ENCODE results near the gene CTAGE8. TPM values are rescaled to one million over a fixed set of nuclear protein-coding genes. Genes with fewer than 3 reads are reported as not detected.
"Not testable (repeated sequence)": the region's sequence is repeated elsewhere in the genome, so short reads cannot be mapped to it uniquely, and the experiment has no call there.

The CTAGE8 gene, protein sequence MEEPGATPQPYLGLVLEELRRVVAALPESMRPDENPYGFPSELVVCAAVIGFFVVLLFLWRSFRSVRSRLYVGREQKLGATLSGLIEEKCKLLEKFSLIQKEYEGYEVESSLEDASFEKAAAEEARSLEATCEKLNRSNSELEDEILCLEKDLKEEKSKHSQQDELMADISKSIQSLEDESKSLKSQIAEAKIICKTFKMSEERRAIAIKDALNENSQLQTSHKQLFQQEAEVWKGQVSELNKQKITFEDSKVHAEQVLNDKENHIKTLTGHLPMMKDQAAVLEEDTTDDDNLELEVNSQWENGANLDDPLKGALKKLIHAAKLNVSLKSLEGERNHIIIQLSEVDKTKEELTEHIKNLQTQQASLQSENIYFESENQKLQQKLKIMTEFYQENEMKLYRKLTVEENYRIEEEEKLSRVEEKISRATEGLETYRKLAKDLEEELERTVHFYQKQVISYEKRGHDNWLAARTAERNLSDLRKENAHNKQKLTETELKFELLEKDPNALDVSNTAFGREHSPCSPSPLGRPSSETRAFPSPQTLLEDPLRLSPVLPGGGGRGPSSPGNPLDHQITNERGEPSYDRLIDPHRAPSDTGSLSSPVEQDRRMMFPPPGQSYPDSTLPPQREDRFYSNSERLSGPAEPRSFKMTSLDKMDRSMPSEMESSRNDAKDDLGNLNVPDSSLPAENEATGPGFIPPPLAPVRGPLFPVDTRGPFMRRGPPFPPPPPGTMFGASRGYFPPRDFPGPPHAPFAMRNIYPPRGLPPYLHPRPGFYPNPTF
- 0.99 and 6.4 TPM in 2 replicates for total RNA-seq (ENCODE audit: low replicate concordance)
- long read RNA-seq, partial matches to known transcripts: 0 of 3 reads
- long read RNA-seq, other reads (novel, unspliced or antisense): 0 of 3 reads

DNA sequence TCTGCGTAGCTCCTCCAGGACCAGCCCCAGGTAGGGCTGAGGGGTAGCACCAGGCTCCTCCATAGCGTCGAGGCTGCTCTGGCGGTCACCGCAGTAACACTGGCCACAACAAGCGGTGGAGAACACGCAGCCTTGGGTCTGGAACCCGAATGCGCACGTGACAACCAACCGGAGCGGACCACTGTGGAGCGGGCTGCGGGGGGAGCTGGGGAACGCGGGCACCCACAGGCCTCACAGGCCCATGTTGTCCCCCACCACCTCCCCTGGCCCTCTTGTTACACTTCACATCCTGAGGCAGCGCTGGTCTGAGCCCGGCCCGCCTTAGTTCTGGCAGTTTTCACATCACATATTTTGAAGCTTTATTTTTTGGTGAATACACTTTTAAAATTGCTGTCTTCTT, at the start of gene CTAGE8:
TSS of gene CTAGE8 (minus strand) at position 101 of the 400 bp plus-strand sequence. CDS start at position 63, 38 bp downstream.
- H3K27ac Mint-ChIP-seq; H3K27me3 Mint-ChIP-seq; H3K4me1 Mint-ChIP-seq (ENCODE audit: unreplicated experiment); DNase-seq (ENCODE audit: extremely low spot score, unreplicated experiment); H3K9me3 Mint-ChIP-seq; H3K36me3 Mint-ChIP-seq; H3K4me3 Mint-ChIP-seq: not testable (repeated sequence)

DNA sequence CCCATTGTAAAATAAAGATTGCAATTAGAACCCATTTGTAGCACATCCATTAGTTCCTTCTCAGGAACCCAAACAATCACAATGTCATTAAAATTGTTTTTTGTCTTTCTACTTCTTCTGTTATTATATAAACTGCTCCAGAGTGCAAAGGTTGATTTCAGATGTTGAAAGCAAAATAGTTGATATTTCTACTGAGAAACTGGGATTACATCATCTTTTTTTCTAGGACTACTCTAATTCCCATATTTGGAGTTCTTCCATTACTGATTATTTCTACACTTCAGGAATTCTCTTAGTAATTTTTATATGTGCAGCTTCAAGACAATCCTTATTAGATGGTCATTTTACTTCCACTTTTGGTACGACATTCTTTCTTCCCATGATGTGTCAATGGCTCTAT, 48.4 kb upstream of the CTAGE8 start:
- H3K27ac Mint-ChIP-seq; H3K36me3 Mint-ChIP-seq; H3K4me1 Mint-ChIP-seq (ENCODE audit: unreplicated experiment); DNase-seq (ENCODE audit: extremely low spot score, unreplicated experiment); H3K27me3 Mint-ChIP-seq; H3K4me3 Mint-ChIP-seq; H3K9me3 Mint-ChIP-seq: not testable (repeated sequence)

DNA sequence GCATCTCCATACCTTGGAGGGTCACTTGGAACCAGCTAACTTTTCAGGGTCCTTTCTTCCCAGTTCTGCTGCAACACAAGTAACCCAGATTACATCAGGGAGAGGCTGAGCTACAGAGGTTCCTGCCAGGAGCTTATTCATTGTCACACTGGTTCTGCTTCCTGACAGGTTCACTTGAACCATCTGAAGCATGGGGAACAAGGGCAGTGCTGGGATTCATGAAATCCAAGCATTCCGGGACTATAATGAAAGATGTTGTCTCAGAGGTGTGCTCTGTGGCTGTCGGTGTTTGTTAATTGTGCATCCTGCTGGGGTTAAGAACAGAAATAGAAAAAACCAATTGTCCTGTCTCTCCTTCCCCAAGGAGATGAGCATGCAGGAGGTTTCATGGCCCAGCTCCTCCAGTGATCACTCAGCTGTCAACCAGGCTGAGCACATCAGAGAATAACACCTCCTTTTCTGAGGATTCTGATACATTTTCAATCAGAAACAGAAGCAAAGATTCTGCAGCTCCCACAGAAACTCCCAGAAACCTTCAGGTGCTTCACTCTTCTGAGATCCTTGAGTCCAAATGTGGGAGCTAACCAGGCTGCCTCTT, 42.9 kb upstream of the CTAGE8 start, which contains the start of gene OR2A1:
TSS of gene OR2A1 (plus strand) at position 548 of the 598 bp plus-strand sequence. CDS start 5,706 bp downstream, outside the sequence.
- not testable (repeated sequence) for H3K27ac Mint-ChIP-seq; H3K36me3 Mint-ChIP-seq; H3K9me3 Mint-ChIP-seq; DNase-seq (ENCODE audit: extremely low spot score, unreplicated experiment); H3K4me1 Mint-ChIP-seq (ENCODE audit: unreplicated experiment); H3K27me3 Mint-ChIP-seq; H3K4me3 Mint-ChIP-seq

DNA sequence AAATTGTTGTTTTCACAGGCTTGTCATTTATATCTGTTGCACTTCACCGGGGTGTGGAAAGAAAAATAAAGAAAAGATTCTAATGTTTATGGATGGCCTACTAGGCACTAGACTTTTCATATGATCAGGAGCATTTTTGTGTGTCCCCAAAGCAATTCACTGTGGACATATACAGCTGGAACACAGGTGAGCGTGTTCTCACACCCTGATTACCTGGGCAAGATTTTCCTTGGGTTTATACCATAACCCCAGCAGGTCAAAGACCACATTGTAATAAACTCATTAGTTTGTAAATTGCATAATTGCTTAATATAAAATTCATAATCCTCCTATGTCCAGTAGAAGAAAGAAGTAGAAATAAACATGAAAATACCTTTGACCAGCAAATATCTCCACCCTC, 42.1 kb upstream of the CTAGE8 start:
- DNase-seq (ENCODE audit: extremely low spot score, unreplicated experiment): not testable (repeated sequence)

DNA sequence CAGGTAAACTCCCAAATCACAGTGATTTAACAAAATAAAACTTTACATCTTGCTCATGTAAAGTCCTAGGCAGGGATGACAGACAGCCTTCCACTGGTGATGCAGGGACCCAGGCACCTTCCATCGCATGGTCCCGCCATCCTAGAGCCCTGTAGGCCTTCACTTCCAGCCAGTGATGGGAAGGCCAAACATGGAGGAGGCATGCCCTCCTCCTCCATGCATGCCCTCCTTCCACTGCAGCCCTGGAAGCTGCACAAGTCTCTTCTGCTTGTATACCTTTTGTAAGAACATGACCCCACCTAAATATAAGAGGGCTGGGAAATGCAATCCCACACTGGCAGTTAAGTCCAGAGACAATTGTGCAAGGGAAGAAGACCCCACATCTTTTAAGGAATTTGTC, 40.6 kb upstream of the CTAGE8 start:
- not testable (repeated sequence) for H3K4me3 Mint-ChIP-seq; H3K9me3 Mint-ChIP-seq; H3K4me1 Mint-ChIP-seq (ENCODE audit: unreplicated experiment)

More for the DNA sequence above, 42.1 kb upstream of the CTAGE8 start:
- H3K27ac Mint-ChIP-seq; H3K27me3 Mint-ChIP-seq; H3K36me3 Mint-ChIP-seq; H3K4me1 Mint-ChIP-seq (ENCODE audit: unreplicated experiment); H3K9me3 Mint-ChIP-seq; H3K4me3 Mint-ChIP-seq: not testable (repeated sequence)

DNA sequence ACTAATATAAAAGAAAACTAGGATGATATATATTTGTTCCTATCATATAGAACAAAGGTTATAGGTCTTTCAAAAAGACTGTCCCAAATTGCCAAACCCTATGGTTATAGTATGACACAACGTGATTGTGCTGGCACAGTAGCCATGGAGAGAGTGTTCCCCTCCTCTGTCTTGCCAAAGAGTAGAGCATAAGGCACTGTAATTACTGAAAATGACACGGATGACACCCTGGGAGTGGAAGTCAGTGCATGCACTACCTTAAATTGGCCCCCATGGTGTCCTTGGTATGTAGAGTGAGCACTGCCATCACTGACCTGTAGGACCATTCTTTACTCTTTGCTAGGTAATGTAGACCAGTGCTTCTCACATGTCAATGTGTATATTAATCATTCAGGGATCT, 36.1 kb upstream of the CTAGE8 start:
- not testable (repeated sequence) for DNase-seq (ENCODE audit: extremely low spot score, unreplicated experiment); H3K4me1 Mint-ChIP-seq (ENCODE audit: unreplicated experiment); H3K4me3 Mint-ChIP-seq; H3K36me3 Mint-ChIP-seq; H3K9me3 Mint-ChIP-seq; H3K27ac Mint-ChIP-seq; H3K27me3 Mint-ChIP-seq

More for the DNA sequence above, 40.6 kb upstream of the CTAGE8 start:
- not testable (repeated sequence) for H3K36me3 Mint-ChIP-seq; DNase-seq (ENCODE audit: extremely low spot score, unreplicated experiment); H3K27me3 Mint-ChIP-seq; H3K27ac Mint-ChIP-seq

DNA sequence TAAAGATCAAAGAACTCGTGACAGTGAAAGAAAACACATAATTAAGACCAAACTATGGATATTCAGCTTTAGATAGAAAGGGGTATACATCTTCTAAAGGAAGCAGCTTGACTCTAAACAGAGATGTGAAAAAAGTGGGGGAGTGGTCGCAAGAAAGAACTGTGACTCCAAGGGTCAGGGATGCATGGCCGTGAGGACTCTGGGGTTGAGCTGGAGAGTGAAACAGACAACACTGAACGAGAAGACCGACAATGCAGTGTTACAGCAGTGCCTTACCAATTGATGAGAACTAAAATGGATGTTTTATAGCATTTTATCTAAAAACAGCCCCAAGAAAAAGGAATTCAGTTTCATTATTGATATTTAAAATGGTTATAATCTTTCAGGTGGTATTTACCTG, 34.5 kb upstream of the CTAGE8 start:
- not testable (repeated sequence) for H3K4me1 Mint-ChIP-seq (ENCODE audit: unreplicated experiment)

DNA sequence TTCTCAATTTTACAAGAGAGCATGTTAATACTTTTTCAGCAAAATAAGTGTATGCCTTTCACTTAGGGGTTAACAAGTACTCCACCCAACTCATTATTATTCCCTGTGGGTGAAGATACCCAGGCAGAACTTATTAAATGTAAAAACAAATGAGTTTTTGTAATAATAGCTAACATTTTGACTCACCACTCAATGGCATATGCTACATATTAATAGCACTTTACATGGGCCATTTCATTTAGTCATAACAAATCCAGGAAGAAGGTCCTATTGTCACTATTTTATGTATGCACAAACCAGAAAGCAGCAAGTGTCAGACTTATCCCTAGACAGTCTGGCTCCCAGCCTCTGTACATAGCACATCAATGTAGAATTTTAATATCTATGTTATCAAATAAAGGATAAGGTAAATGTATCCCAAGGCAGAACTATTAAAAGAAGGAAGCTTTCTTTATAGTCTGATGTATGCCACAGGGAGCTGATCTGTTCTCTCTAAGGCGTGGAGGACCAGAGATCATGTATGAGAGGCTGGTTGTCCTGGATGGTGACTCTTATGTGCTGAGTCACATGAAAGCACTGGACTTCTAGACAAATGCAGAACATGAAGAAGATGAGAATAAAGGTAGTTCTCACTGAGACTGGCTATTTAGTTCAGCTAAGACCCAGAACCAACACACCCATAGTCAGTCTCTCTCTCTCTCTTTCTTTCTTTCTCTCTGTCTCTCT, 33.7 kb upstream of the CTAGE8 start:
- not testable (repeated sequence) for H3K36me3 Mint-ChIP-seq; H3K4me1 Mint-ChIP-seq (ENCODE audit: unreplicated experiment); H3K27ac Mint-ChIP-seq; H3K4me3 Mint-ChIP-seq; H3K9me3 Mint-ChIP-seq; DNase-seq (ENCODE audit: extremely low spot score, unreplicated experiment); H3K27me3 Mint-ChIP-seq

More for the DNA sequence above, 34.5 kb upstream of the CTAGE8 start:
- H3K27ac Mint-ChIP-seq; H3K9me3 Mint-ChIP-seq; H3K27me3 Mint-ChIP-seq; H3K4me3 Mint-ChIP-seq; H3K36me3 Mint-ChIP-seq; DNase-seq (ENCODE audit: extremely low spot score, unreplicated experiment): not testable (repeated sequence)

DNA sequence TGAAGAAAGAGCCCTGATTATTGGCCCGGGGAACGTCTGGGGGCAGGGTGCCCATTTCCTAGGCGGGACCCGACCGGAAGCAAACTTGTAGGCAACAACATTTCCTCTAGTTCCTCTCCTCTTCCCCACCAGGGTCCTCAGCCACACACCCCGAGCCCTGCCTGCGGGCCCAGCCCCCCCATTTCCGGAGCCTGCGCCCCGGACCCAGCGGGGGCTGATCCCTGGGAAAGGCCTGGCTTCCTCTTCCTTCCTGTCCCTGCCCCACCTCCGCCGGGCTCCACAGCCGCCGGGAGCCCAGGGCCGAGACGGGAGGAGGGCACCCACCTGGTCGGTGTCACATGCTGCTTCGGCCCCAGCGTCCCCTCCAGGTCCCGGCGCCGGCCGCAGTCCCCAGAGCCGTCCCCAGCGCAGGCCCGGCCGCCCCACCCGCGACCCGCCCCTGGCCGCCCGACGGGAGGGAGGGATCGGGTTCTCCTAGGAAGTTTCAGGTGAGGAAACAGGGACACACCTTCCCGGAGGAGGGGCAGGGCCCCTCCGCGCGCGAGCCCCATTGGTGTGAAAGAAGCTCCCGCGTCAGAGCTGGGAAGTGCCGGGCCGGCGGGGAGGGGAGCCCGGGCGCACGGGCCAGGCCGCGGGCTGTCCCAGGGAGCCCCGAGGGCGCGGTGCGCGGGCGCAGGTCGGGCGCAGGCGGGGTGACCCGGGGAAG, 24.9 kb upstream of the CTAGE8 start:
- not testable (repeated sequence) for H3K4me1 Mint-ChIP-seq (ENCODE audit: unreplicated experiment); DNase-seq (ENCODE audit: extremely low spot score, unreplicated experiment); H3K4me3 Mint-ChIP-seq; H3K27me3 Mint-ChIP-seq; H3K27ac Mint-ChIP-seq; H3K36me3 Mint-ChIP-seq; H3K9me3 Mint-ChIP-seq

DNA sequence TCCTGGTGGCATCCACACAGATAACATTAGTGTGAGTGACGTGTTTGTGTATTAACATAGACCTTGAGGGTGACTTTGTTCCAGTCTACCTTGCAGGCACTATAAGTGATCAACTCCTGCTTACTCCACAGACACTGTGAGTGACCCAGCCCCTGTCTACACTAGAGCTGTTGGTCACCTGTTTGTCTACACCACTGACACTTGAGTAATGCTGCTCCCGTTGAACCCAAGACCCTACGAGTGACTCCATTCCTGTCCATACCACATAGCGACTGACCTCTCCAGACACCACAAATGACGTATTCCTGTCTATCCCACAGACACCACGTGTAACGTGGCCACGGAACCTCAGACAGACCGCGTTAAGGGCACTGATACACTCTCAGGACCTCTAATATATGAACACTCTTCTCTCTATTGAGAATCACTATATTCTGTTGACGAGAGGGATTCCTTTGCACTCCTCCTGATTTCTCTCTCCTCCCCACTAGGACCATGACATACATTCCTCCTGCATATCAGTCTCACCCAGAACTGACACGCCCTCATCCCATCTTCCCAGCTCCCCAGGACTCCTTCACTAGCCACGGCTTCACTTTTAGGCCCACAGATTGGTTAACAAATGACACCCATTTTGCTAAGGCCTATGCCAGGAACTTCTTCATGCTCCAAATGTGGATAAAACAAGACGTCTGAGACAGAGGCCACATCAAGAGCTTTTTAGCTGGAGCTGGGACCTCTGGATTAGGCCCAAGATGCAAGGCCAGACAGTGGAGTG, 23.5 kb upstream of the CTAGE8 start:
- not testable (repeated sequence) for H3K36me3 Mint-ChIP-seq; H3K4me1 Mint-ChIP-seq (ENCODE audit: unreplicated experiment); DNase-seq (ENCODE audit: extremely low spot score, unreplicated experiment); H3K27me3 Mint-ChIP-seq; H3K9me3 Mint-ChIP-seq; H3K27ac Mint-ChIP-seq; H3K4me3 Mint-ChIP-seq

DNA sequence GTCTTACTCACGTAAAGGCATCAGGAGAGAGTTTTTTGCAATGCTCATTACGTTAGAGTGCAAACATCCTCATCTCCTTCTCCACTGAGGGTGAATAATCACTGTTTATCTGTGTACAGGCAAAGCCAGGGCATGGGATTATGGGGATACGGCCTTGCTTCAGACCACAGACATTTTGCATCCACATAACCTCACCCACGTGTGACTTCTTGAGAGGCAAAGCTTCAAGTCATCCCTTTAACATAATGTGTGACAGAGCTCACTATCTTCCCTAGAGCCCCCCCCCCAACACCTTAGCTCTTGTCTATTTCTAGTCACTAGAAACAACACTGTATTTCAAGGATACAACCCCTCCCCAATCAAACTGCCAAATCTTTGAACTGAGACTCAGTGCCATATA, 22.5 kb upstream of the CTAGE8 start:
- H3K36me3 Mint-ChIP-seq; H3K4me1 Mint-ChIP-seq (ENCODE audit: unreplicated experiment): not testable (repeated sequence)

DNA sequence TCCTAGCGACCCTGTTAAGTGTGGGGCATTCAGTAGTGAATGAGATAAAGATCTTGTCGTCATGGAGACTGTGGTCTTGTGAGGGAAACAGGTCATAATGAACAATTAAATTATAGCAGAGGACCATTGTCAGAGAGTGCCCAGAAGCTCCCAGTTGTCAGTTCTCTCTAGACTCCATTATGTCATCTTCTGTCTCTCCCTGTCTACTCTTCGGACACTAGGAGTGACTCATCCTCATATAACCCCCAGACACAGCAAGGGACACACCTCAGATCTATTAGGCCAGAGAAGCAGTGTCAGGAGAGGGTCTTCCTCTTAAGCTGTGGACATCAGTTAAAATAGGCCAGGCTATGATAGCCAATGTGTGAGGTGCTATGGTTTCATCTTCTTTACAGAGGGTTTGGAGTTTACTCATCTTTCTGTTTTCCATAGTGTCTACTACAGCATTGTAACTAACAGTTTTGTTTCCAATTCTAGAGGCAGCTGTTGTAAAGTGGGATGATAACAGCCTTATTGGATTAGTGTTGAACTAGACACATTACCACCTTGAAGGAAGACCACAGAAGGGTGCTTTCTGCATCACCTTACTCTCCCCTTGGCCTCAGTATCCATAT, 18.2 kb upstream of the CTAGE8 start:
- H3K4me3 Mint-ChIP-seq: not testable (repeated sequence)

More for the DNA sequence above, 22.5 kb upstream of the CTAGE8 start:
- H3K9me3 Mint-ChIP-seq; DNase-seq (ENCODE audit: extremely low spot score, unreplicated experiment); H3K4me3 Mint-ChIP-seq; H3K27me3 Mint-ChIP-seq; H3K27ac Mint-ChIP-seq: not testable (repeated sequence)

More for the DNA sequence above, 18.2 kb upstream of the CTAGE8 start:
- not testable (repeated sequence) for DNase-seq (ENCODE audit: extremely low spot score, unreplicated experiment); H3K27me3 Mint-ChIP-seq; H3K4me1 Mint-ChIP-seq (ENCODE audit: unreplicated experiment); H3K9me3 Mint-ChIP-seq; H3K36me3 Mint-ChIP-seq; H3K27ac Mint-ChIP-seq

Measured in type B pancreatic cell (in vitro differentiated cells).